ENCODE results near the gene ABCB9.
"Not testable (repeated sequence)": the region's sequence is repeated elsewhere in the genome, so short reads cannot be mapped to it uniquely, and the experiment has no call there.

ABCB9 gene

GRCh38 chr12:122896662-122897061 is 69.6 kb downstream of the ABCB9 start:
- Mint-ChIP-seq H3K27ac (peak overlapping the region; percentile 89), H3K36me3 (ENCODE audit: low read depth) (peaks cover 20% of the 10 kb centered on the region), H3K9me3 (no peaks in the 10 kb centered on the region), H3K4me1 (ENCODE audit: low read depth) (peaks cover 88% of the 10 kb centered on the region), H3K27me3 (no peaks in the 10 kb centered on the region), H3K4me3 (peak overlapping the region; percentile 86)
- no peak for DNase-seq

- Mint-ChIP-seq H3K9me3 (no peaks in the 10 kb centered on the region), H3K27me3 (no peaks in the 10 kb centered on the region), H3K4me3 (peak within 1 kb of the TSS; percentile 86), H3K4me1 (ENCODE audit: low read depth) (peaks cover 89% of the 10 kb centered on the region), H3K36me3 (ENCODE audit: low read depth) (peaks cover 20% of the 10 kb centered on the region), H3K27ac (peak within 1 kb of the TSS; percentile 89)
- DNase-seq = peak; percentile 92
Measured at GRCh38 chr12:122895704-122896636, 70.3 kb downstream of the ABCB9 start, which contains the start of gene VPS37B. TSS of gene VPS37B (minus strand) at chr12:122896124. CDS start at chr12:122896062, 62 bp downstream.

- H3K27ac Mint-ChIP-seq = peak overlapping the region; percentile 89
- peaks cover 88% of the 10 kb centered on the region for H3K4me1 Mint-ChIP-seq (ENCODE audit: low read depth)
- H3K27me3 Mint-ChIP-seq = no peaks in the 10 kb centered on the region
- DNase-seq = no peak
- peak overlapping the region; percentile 86 for H3K4me3 Mint-ChIP-seq
- H3K36me3 Mint-ChIP-seq (ENCODE audit: low read depth) = peaks cover 20% of the 10 kb centered on the region
- no peaks in the 10 kb centered on the region for H3K9me3 Mint-ChIP-seq
Measured at GRCh38 chr12:122895320-122895703, 71.0 kb downstream of the ABCB9 start.

- peaks cover 87% of the 10 kb centered on the region for H3K4me1 Mint-ChIP-seq (ENCODE audit: low read depth)
- H3K9me3 Mint-ChIP-seq = no peaks in the 10 kb centered on the region
- DNase-seq = no peak
- H3K27ac Mint-ChIP-seq = peak overlapping the region; percentile 89
- H3K27me3 Mint-ChIP-seq = no peaks in the 10 kb centered on the region
- H3K4me3 Mint-ChIP-seq = peak overlapping the region; percentile 86
- H3K36me3 Mint-ChIP-seq (ENCODE audit: low read depth) = peaks cover 20% of the 10 kb centered on the region
Measured at GRCh38 chr12:122894193-122895121, 71.8 kb downstream of the ABCB9 start.

GRCh38 chr12:122893208-122894153 is 72.8 kb downstream of the ABCB9 start:
- no peak overlapping the region for H3K27ac Mint-ChIP-seq
- H3K9me3 Mint-ChIP-seq = no peaks in the 10 kb centered on the region
- H3K4me3 Mint-ChIP-seq = peak overlapping the region; percentile 86
- peaks cover 89% of the 10 kb centered on the region for H3K4me1 Mint-ChIP-seq (ENCODE audit: low read depth)
- peaks cover 20% of the 10 kb centered on the region for H3K36me3 Mint-ChIP-seq (ENCODE audit: low read depth)
- no peaks in the 10 kb centered on the region for H3K27me3 Mint-ChIP-seq
- no peak for DNase-seq

- not testable (repeated sequence) for H3K9me3 Mint-ChIP-seq, H3K27me3 Mint-ChIP-seq, H3K27ac Mint-ChIP-seq, H3K4me3 Mint-ChIP-seq, DNase-seq
- peaks cover 89% of the 10 kb centered on the region for H3K4me1 Mint-ChIP-seq (ENCODE audit: low read depth)
- peaks cover 20% of the 10 kb centered on the region for H3K36me3 Mint-ChIP-seq (ENCODE audit: low read depth)
Measured at GRCh38 chr12:122892724-122893123, 73.5 kb downstream of the ABCB9 start.

GRCh38 chr12:122891661-122892525 is 74.4 kb downstream of the ABCB9 start:
- Mint-ChIP-seq H3K4me3 (no peak overlapping the region), H3K4me1 (ENCODE audit: low read depth) (peaks cover 91% of the 10 kb centered on the region), H3K36me3 (ENCODE audit: low read depth) (peaks cover 20% of the 10 kb centered on the region), H3K27ac (no peak overlapping the region), H3K9me3 (no peaks in the 10 kb centered on the region), H3K27me3 (no peaks in the 10 kb centered on the region)
- no peak for DNase-seq

GRCh38 chr12:122889761-122890520 is 76.3 kb downstream of the ABCB9 start:
- Mint-ChIP-seq H3K36me3 (ENCODE audit: low read depth) (peaks cover 11% of the 10 kb centered on the region), H3K9me3 (no peaks in the 10 kb centered on the region), H3K4me1 (ENCODE audit: low read depth) (peaks cover 91% of the 10 kb centered on the region), H3K27me3 (no peaks in the 10 kb centered on the region), H3K4me3 (peak overlapping the region; percentile 31), H3K27ac (peak overlapping the region; percentile 81)
- DNase-seq = no peak

- peak overlapping the region; percentile 95 for H3K27ac Mint-ChIP-seq
- peaks cover 91% of the 10 kb centered on the region for H3K4me1 Mint-ChIP-seq (ENCODE audit: low read depth)
- no peaks in the 10 kb centered on the region for H3K27me3 Mint-ChIP-seq
- H3K36me3 Mint-ChIP-seq (ENCODE audit: low read depth) = peaks cover 14% of the 10 kb centered on the region
- H3K4me3 Mint-ChIP-seq = peak overlapping the region; percentile 73
- DNase-seq = no peak
- peaks cover 1% of the 10 kb centered on the region for H3K9me3 Mint-ChIP-seq
Measured at GRCh38 chr12:122888232-122888752, 78.0 kb downstream of the ABCB9 start.

- peaks cover 94% of the 10 kb centered on the region for H3K4me1 Mint-ChIP-seq (ENCODE audit: low read depth)
- H3K9me3 Mint-ChIP-seq = peaks cover 1% of the 10 kb centered on the region
- H3K36me3 Mint-ChIP-seq (ENCODE audit: low read depth) = peaks cover 12% of the 10 kb centered on the region
- peak overlapping the region; percentile 95 for H3K27ac Mint-ChIP-seq
- DNase-seq = no peak
- peaks cover under 1% of the 10 kb centered on the region for H3K27me3 Mint-ChIP-seq
- H3K4me3 Mint-ChIP-seq = peak overlapping the region; percentile 73
Measured at GRCh38 chr12:122887819-122888212, 78.4 kb downstream of the ABCB9 start.

- Mint-ChIP-seq H3K4me3 (peak overlapping the region; percentile 46), H3K36me3 (ENCODE audit: low read depth) (peaks cover 11% of the 10 kb centered on the region), H3K4me1 (ENCODE audit: low read depth) (peaks cover 94% of the 10 kb centered on the region), H3K9me3 (peaks cover 1% of the 10 kb centered on the region), H3K27me3 (peaks cover 4% of the 10 kb centered on the region), H3K27ac (peak overlapping the region; percentile 95)
- DNase-seq = no peak
Measured at GRCh38 chr12:122886851-122887818, 79.1 kb downstream of the ABCB9 start.

All from activated T-cell treated with anti-CD3 and anti-CD28 coated beads, Interleukin-2, amount 50 U/mL, for 24 hours (primary cell).